GM23338 (cell line): Measurements from ENCODE around the gene ATF4. TPM values are rescaled to one million over a fixed set of nuclear protein-coding genes. Genes with fewer than 3 reads are reported as not detected.
A peak's percentile ranks its signal among the peaks of the same experiment; 100 is the strongest.

Experiments used
- ATAC-seq: fragments of 200-7000 bp; cut with Tn5 transposase; 3 replicates; pipeline ENCODE4 v1.9.1; 2020
- DNase-seq: peaks from one replicate; pipeline ENCODE4 v3.0.0-alpha.2; 2015; ENCODE audit warnings: low spot score
- H2AFZ ChIP-seq: fragments of 200-600 bp; sonication (generic); 2 replicates; pipeline ENCODE4 v1.8.0; 2016; ENCODE audit warnings: antibody characterized with exemption, mild to moderate bottlenecking, moderate library complexity
- H3F3A ChIP-seq: fragments of 200-600 bp; sonication (generic); replicated peaks from 2 replicates; pipeline ENCODE4 v1.8.0; 2017; ENCODE audit warnings: antibody characterized with exemption, mixed run types, low read depth
- H3K27ac ChIP-seq: fragments of 200-600 bp; sonication (generic); 2 replicates; pipeline ENCODE4 v1.6.1; 2016; ENCODE audit warnings: low read depth
- H3K27me3 ChIP-seq: fragments of 200-600 bp; sonication (generic); 2 replicates; pipeline ENCODE4 v1.8.0; 2016; ENCODE audit warnings: mild to moderate bottlenecking, mixed run types, moderate library complexity; ENCODE audit not compliant: insufficient read depth
- H3K36me3 ChIP-seq: fragments of 200-600 bp; sonication (generic); 2 replicates; pipeline ENCODE4 v1.8.0; 2016; ENCODE audit warnings: mild to moderate bottlenecking; ENCODE audit not compliant: insufficient read depth
- H3K4me1 ChIP-seq: fragments of 200-600 bp; sonication (generic); 2 replicates; pipeline ENCODE4 v1.8.0; 2016; ENCODE audit warnings: mild to moderate bottlenecking, moderate library complexity; ENCODE audit not compliant: insufficient read depth
- H3K4me2 ChIP-seq: fragments of 200-600 bp; sonication (generic); 2 replicates; pipeline ENCODE4 v1.7.1; 2017; ENCODE audit warnings: mixed run types
- H3K4me3 ChIP-seq: fragments of 200-600 bp; sonication (generic); 2 replicates; pipeline ENCODE4 v1.6.1; 2016; ENCODE audit warnings: mixed run types
- H3K79me2 ChIP-seq: fragments of 200-600 bp; sonication (generic); replicated peaks from 2 replicates; pipeline ENCODE4 v1.8.0; 2017; ENCODE audit warnings: mild to moderate bottlenecking; ENCODE audit not compliant: insufficient read depth
- H3K9me2 ChIP-seq: fragments of 200-600 bp; sonication (generic); 2 replicates; pipeline ENCODE4 v1.8.0; 2017; ENCODE audit not compliant: insufficient read depth
- H4K20me1 ChIP-seq: fragments of 200-600 bp; sonication (generic); replicated peaks from 2 replicates; pipeline ENCODE4 v1.8.0; 2017; ENCODE audit warnings: mild to moderate bottlenecking; ENCODE audit not compliant: insufficient read depth
- H3K27ac Mint-ChIP-seq: 2 replicates; pipeline ENCODE4 v1.8.0; 2020; ENCODE audit warnings: inconsistent platforms, mild to moderate bottlenecking, moderate library complexity, mixed read lengths
- H3K27me3 Mint-ChIP-seq: 3 replicates; pipeline ENCODE4 v1.8.0; 2022; ENCODE audit warnings: low read depth, mild to moderate bottlenecking, moderate library complexity, mixed read lengths, inconsistent platforms; ENCODE audit not compliant: insufficient read depth, poor library complexity
- H3K36me3 Mint-ChIP-seq: 3 replicates; pipeline ENCODE4 v1.8.0; 2021; ENCODE audit warnings: low read depth, mild to moderate bottlenecking, inconsistent platforms, moderate library complexity, mixed read lengths
- H3K4me1 Mint-ChIP-seq: 3 replicates; pipeline ENCODE4 v1.8.0; 2020; ENCODE audit warnings: mild to moderate bottlenecking, inconsistent platforms, mixed read lengths
- H3K4me3 Mint-ChIP-seq: 3 replicates; pipeline ENCODE4 v1.8.0; 2021; ENCODE audit warnings: moderate library complexity, mild to moderate bottlenecking, inconsistent platforms, mixed read lengths
- H3K9me3 Mint-ChIP-seq: 3 replicates; pipeline ENCODE4 v1.8.0; 2020; ENCODE audit warnings: moderate library complexity, mild to moderate bottlenecking, inconsistent platforms, mixed read lengths
- polyA plus RNA-seq: library from polyadenylated mRNA; unstranded; fragments of >200 nt; fragmentation: Nextera tagmentation; extraction: Ambion mirVana; gene quantifications from 2 replicates; pipeline ENCODE4 v1.2.1, GENCODE V29; 2016
- total RNA-seq: library from RNA; depleted of rRNA; stranded (reverse); fragments of >200 nt; shearing (Covaris generic); gene quantifications from 2 replicates; pipeline ENCODE4 v1.2.3, GENCODE V29; 2014
- TF ChIP-seq, protein P1 (sequence below): fragments of 250-450 bp; sonication (Bioruptor Pico); IDR thresholded peaks from 2 replicates; pipeline ENCODE4 v1.5.0; 2020; ENCODE audit warnings: mild to moderate bottlenecking, moderate library complexity
- TF ChIP-seq, protein P2 (sequence below), 2 experiments: fragments of 200-600 bp in 1 of 2; sonication (generic) in 1 of 2; conservative IDR thresholded peaks; 2 replicates each; pipeline versions ENCODE4 v1.5.1 to v1.6.1; 2016 to 2017; ENCODE audit warnings: antibody characterized with exemption in 2 of 2, low read depth in 2 of 2, mild to moderate bottlenecking in 2 of 2, moderate library complexity in 1 of 2

Gene ATF4
- total and polyA plus RNA-seq, 2 experiments from 2014 or later = 446 to 553 TPM

DNA sequence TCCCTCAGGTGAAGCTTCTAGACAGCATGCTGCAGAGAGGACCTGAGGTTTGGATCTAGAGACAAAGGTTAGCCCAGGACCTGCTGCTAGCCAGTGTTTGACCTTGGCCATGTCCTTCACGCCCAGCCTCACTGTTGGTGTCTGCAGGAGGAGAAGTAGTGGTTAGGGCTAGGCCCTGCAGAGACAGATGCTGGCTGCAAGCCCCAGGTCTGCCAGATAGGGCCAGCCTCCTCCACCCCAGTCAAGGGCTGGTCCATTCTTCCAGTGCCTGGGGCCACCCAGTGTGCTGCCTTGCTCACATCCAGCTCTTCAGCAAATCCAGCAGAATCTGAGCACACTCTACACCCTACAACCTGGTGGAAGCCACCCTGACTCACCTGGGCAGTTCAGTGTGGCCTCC, 39.8 kb upstream of the ATF4 start (continued):
- TF ChIP-seq, protein P1, sequence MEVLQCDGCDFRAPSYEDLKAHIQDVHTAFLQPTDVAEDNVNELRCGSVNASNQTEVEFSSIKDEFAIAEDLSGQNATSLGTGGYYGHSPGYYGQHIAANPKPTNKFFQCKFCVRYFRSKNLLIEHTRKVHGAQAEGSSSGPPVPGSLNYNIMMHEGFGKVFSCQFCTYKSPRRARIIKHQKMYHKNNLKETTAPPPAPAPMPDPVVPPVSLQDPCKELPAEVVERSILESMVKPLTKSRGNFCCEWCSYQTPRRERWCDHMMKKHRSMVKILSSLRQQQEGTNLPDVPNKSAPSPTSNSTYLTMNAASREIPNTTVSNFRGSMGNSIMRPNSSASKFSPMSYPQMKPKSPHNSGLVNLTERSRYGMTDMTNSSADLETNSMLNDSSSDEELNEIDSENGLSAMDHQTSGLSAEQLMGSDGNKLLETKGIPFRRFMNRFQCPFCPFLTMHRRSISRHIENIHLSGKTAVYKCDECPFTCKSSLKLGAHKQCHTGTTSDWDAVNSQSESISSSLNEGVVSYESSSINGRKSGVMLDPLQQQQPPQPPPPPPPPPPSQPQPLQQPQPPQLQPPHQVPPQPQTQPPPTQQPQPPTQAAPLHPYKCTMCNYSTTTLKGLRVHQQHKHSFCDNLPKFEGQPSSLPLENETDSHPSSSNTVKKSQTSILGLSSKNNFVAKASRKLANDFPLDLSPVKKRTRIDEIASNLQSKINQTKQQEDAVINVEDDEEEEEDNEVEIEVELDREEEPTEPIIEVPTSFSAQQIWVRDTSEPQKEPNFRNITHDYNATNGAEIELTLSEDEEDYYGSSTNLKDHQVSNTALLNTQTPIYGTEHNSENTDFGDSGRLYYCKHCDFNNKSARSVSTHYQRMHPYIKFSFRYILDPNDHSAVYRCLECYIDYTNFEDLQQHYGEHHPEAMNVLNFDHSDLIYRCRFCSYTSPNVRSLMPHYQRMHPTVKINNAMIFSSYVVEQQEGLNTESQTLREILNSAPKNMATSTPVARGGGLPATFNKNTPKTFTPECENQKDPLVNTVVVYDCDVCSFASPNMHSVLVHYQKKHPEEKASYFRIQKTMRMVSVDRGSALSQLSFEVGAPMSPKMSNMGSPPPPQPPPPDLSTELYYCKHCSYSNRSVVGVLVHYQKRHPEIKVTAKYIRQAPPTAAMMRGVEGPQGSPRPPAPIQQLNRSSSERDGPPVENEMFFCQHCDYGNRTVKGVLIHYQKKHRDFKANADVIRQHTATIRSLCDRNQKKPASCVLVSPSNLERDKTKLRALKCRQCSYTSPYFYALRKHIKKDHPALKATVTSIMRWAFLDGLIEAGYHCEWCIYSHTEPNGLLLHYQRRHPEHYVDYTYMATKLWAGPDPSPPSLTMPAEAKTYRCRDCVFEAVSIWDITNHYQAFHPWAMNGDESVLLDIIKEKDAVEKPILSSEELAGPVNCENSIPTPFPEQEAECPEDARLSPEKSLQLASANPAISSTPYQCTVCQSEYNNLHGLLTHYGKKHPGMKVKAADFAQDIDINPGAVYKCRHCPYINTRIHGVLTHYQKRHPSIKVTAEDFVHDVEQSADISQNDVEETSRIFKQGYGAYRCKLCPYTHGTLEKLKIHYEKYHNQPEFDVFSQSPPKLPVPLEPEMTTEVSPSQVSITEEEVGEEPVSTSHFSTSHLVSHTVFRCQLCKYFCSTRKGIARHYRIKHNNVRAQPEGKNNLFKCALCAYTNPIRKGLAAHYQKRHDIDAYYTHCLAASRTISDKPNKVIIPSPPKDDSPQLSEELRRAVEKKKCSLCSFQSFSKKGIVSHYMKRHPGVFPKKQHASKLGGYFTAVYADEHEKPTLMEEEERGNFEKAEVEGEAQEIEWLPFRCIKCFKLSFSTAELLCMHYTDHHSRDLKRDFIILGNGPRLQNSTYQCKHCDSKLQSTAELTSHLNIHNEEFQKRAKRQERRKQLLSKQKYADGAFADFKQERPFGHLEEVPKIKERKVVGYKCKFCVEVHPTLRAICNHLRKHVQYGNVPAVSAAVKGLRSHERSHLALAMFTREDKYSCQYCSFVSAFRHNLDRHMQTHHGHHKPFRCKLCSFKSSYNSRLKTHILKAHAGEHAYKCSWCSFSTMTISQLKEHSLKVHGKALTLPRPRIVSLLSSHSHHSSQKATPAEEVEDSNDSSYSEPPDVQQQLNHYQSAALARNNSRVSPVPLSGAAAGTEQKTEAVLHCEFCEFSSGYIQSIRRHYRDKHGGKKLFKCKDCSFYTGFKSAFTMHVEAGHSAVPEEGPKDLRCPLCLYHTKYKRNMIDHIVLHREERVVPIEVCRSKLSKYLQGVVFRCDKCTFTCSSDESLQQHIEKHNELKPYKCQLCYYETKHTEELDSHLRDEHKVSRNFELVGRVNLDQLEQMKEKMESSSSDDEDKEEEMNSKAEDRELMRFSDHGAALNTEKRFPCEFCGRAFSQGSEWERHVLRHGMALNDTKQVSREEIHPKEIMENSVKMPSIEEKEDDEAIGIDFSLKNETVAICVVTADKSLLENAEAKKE = no peak

DNA sequence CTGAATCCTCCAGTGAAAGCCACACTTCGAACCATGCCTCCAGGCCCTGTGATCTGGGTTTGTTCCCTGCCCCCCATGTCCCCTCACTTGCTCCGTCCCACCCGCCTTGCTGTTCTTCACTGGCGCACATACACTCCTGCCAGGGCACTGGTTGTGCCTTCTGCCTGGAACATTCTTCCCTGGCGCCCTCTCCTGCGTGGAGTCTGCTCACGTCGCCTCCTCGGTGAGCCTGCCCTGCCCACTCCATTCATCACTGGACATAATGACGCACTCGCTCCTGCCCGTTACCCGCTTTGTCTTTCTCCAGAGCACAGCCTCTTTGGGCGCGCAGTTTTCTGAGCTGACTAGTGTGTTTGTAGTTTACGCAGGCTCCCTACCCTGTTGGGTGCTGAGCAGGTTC, 39.3 kb upstream of the ATF4 start:
- DNase-seq (no peak), ATAC-seq (no peak)
- Histone ChIP-seq H3K4me3 (no peak overlapping the region), H2AFZ (no peak overlapping the region), H3K27ac (no peak overlapping the region), H3K27me3 (no peaks in the 10 kb centered on the region), H3K9me2 (no peaks in the 10 kb centered on the region), H3K4me2 (no peak overlapping the region), H3K79me2 (no peaks in the 10 kb centered on the region), H3K36me3 (no peaks in the 10 kb centered on the region), H3F3A (no peaks in the 10 kb centered on the region), H3K4me1 (no peaks in the 10 kb centered on the region), H4K20me1 (peaks cover 7% of the 10 kb centered on the region; the same call in 1 of the 2 replicates)
- no peak overlapping the region for H3K4me3 Mint-ChIP-seq
- peaks cover 8% of the 10 kb centered on the region for H3K4me1 Mint-ChIP-seq
- no peaks in the 10 kb centered on the region; the same call in 2 of the 3 replicates for H3K9me3 Mint-ChIP-seq
- H3K27ac Mint-ChIP-seq = no peak overlapping the region
- TF ChIP-seq, protein P2, sequence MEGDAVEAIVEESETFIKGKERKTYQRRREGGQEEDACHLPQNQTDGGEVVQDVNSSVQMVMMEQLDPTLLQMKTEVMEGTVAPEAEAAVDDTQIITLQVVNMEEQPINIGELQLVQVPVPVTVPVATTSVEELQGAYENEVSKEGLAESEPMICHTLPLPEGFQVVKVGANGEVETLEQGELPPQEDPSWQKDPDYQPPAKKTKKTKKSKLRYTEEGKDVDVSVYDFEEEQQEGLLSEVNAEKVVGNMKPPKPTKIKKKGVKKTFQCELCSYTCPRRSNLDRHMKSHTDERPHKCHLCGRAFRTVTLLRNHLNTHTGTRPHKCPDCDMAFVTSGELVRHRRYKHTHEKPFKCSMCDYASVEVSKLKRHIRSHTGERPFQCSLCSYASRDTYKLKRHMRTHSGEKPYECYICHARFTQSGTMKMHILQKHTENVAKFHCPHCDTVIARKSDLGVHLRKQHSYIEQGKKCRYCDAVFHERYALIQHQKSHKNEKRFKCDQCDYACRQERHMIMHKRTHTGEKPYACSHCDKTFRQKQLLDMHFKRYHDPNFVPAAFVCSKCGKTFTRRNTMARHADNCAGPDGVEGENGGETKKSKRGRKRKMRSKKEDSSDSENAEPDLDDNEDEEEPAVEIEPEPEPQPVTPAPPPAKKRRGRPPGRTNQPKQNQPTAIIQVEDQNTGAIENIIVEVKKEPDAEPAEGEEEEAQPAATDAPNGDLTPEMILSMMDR (conservative IDR thresholded peaks at IDR 0.05; ENCODE audit: low read depth in 2 of 2) = peak in 1 of 2 experiments; percentile 27; a peak in 1 of 4 replicates
- TF ChIP-seq, protein P1 = no peak
- H3K36me3 Mint-ChIP-seq = no peaks in the 10 kb centered on the region; the same call in 2 of the 3 replicates
- peaks cover 2% of the 10 kb centered on the region for H3K27me3 Mint-ChIP-seq
